Large intestine (tissue), 3 donors: Measurements from ENCODE around the gene LEUTX. TPM values are rescaled to one million over a fixed set of nuclear protein-coding genes. Genes with fewer than 3 reads are reported as not detected.

Experiments used
- DNase-seq, 2 donors: peaks; one replicate each; pipeline versions ENCODE4 v3.0.0 to v3.0.0-alpha.2; 2013
- H3K27ac ChIP-seq: one replicate; pipeline ENCODE4 v1.5.1; 2013; ENCODE audit warnings: low read length
- H3K27me3 ChIP-seq: 2 replicates; pipeline ENCODE4 v1.6.1; 2013; ENCODE audit warnings: low read length; ENCODE audit not compliant: control insufficient read depth, insufficient read depth
- H3K36me3 ChIP-seq: 2 replicates; pipeline ENCODE4 v1.6.1; 2013; ENCODE audit warnings: low read length; ENCODE audit not compliant: control insufficient read depth, insufficient read depth
- H3K4me1 ChIP-seq: one replicate; pipeline ENCODE4 v1.6.1; 2013; ENCODE audit warnings: low read length; ENCODE audit not compliant: control insufficient read depth, insufficient read depth
- H3K4me3 ChIP-seq: one replicate; pipeline ENCODE4 v1.5.1; 2013; ENCODE audit warnings: low read length
- H3K9me3 ChIP-seq: one replicate; pipeline ENCODE4 v1.6.1; 2013; ENCODE audit warnings: mild to moderate bottlenecking, low read depth, low read length, moderate library complexity; ENCODE audit not compliant: control insufficient read depth
- WGBS: methylation state at CpG from one replicate; pipeline ENCODE4 v1.1.5; 2013; ENCODE audit warnings: low lambda C conversion rate; ENCODE audit not compliant: insufficient coverage; 5-methylcytosine and 5-hydroxymethylcytosine counted together
- polyA plus RNA-seq: library from polyadenylated mRNA; unstranded; fragments of 120-200 nt; gene quantifications from one replicate; pipeline ENCODE4 v1.2.1, GENCODE V29; 2013

Gene LEUTX
- polyA plus RNA-seq, 1 donor = not detected

DNA sequence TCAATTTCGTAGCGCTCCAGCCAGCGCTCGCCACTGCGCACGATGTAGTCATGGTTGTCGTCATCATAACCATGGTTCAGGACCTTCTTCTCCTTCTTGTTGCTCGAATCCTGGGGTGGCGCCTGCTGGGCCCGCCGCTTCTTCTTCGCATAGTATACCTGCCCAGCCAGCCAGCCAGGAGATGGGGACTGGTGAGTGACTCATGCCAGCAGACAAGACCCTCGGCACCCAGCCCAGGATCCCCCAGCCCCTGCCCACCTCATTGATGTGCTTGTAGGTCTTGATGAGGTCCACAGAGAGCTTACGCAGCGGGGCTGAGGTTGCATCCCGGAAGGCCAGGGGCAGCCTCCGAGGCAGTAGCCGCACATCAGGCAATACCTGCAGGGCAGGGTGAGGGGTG lies 51.8 kb downstream of the LEUTX start:
- no peaks in the 10 kb centered on the region for H3K27me3 ChIP-seq
- no peak overlapping the region for H3K27ac ChIP-seq
- H3K9me3 ChIP-seq = no peaks in the 10 kb centered on the region
- H3K4me3 ChIP-seq = no peak overlapping the region
- DNase-seq = no peak
- peaks cover 70% of the 10 kb centered on the region for H3K36me3 ChIP-seq
- peaks cover 21% of the 10 kb centered on the region for H3K4me1 ChIP-seq
- WGBS = 100% methylated on average over 6 of the region's 18 CpGs

DNA sequence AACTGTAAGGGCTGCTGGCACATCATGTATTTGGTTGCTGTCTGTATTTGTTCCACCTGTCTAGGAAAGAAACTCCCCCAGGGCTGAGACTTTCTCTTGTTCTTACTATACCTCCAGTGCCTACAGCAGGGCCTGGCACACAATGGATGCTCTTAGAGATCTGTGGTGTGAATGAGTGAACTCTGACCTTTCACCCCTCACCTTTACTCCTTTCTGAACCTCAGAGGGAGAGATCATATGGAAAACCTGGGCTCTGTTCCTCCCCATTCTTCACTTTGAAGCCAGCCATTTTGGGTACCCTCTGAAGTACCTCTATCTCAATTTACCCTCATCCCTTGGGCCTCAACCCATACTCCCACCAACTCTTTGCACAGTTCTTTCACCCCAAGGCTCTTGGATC lies 52.2 kb downstream of the LEUTX start:
- no peak for DNase-seq
- Histone ChIP-seq H3K27me3 (no peaks in the 10 kb centered on the region), H3K4me3 (no peak overlapping the region), H3K4me1 (peaks cover 18% of the 10 kb centered on the region), H3K27ac (no peak overlapping the region), H3K36me3 (peaks cover 70% of the 10 kb centered on the region), H3K9me3 (no peaks in the 10 kb centered on the region)

DNA sequence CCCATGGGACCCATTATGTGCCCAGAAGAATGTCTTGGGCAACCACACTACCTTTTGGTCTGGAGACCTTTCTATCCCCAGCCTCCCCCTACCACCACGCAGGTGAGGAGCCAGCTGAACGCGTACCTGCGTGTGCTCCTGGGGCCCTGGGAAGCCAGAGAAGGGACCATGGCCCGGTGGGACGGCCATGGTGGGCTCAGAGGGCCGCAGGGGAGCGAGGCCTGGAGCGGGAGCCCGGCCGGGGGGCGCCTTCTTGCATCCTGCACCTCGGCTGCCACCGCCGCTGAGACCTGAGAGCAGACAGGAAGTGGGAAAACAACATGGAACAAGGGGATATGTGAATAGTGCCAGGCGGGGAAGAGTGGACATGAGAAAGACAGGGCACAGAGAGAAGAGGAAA lies 53.0 kb downstream of the LEUTX start:
- no peak for DNase-seq
- no peak overlapping the region for H3K27ac ChIP-seq
- peaks cover 69% of the 10 kb centered on the region for H3K36me3 ChIP-seq
- peaks cover 18% of the 10 kb centered on the region for H3K4me1 ChIP-seq
- WGBS = 96% methylated on average over 3 of the region's 16 CpGs
- no peaks in the 10 kb centered on the region for H3K27me3 ChIP-seq
- peak overlapping the region; percentile 7 for H3K4me3 ChIP-seq
- H3K9me3 ChIP-seq = no peaks in the 10 kb centered on the region

DNA sequence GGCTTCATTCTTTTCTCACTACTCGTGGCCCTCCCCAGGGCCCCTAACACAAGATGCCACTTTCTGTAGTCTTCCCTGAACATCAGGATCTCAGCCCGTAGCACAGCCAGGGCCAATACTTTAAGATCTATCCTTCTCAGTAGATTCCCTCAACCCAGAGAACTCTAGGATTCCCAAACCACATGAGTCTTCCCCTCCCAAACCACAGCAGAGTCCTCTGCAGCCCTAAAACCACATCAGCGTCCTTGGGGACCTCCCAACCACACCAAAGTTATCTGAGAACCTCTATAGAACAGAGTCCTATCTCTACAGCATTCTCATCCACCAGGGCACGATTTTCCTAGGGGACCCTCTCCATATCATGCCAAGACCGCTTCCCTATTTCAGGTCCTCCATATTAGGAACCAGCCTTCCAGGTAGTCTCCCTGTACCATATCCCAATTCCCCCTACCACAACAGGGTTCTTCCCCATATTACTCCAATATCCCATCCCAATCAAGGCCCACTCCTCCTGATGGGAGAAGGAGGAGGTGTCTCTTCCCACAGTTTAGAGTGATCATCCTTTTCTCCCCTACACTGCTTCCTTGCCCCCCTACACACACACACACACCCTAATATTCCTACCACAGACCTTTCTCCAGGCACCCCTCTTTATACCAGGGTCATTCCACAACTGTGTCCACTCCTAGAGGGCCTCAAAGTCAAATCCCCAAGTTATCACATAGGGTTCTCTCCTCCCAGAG lies 53.9 kb downstream of the LEUTX start:
- peak overlapping the region; percentile 87 for H3K4me3 ChIP-seq

DNA sequence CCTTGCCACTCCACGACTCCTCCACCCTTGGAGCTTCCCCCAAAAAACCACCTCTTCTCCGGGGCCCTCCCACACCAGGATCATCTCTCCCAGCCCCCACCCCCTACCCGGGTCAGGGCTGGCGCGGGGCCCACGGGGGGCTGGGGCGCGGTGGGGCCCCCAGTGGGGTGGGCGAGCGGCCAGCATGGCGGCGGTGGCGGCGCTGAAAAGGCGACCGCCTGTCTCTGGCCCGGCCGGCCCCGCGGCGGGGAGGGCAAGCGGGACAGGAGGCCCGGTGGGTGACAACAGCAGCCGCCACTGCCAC lies 54.5 kb downstream of the LEUTX start:
- WGBS = 0% methylated on average over 1 of the region's 24 CpGs
- Histone ChIP-seq H3K36me3 (peaks cover 70% of the 10 kb centered on the region), H3K4me3 (peak overlapping the region; percentile 87), H3K4me1 (peaks cover 18% of the 10 kb centered on the region), H3K27ac (peak overlapping the region; percentile 92), H3K27me3 (no peaks in the 10 kb centered on the region), H3K9me3 (no peaks in the 10 kb centered on the region)
- DNase-seq = no peak

More for the DNA sequence above, 53.9 kb downstream of the LEUTX start:
- H3K4me1 ChIP-seq = peaks cover 18% of the 10 kb centered on the region
- peak overlapping the region; percentile 61 for H3K27ac ChIP-seq
- 100% methylated on average over 1 of the region's 5 CpGs for WGBS
- DNase-seq = no peak
- H3K9me3 ChIP-seq = no peaks in the 10 kb centered on the region
- H3K36me3 ChIP-seq = peaks cover 70% of the 10 kb centered on the region
- H3K27me3 ChIP-seq = no peaks in the 10 kb centered on the region

DNA sequence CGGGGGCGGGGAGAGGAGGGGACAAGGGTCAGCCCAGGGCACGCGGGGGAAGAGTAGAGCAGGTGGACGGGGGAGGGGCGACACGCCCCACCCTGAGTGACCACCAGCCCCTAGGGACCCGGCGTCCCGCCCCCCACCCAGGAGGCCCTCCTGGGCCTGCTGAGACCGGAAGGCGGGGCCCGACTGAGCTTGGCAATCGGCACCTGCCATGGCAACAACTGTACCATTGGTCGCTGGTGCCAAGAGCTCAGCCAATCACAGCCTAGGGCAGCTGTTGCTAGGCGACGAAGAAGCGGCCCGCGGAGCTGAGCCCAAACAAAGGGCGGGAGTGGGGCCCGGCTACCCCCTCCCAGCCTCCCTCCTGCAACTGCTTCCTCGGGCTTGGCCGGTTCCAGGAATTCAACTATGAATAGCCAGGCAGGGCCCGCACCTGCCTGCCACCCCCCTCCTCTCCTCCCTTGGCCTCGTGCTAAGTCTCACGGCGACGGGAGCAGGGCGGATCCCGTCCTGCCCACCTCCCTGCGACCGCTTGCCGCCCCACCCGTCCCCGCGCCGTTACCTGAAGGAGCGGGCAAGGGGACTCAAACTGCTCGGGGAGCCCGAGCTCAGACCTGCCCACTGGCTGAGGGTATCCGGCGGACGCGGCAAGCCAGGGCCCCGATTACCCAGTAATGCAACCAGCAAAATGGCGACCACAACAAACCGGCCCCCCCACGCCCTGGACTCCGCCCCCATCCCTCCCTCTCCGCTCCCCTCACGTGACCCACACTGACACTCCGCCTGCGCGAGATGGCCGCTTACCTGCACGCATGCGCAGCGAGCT lies 55.0 kb downstream of the LEUTX start, which contains the start of gene DYRK1B:
DYRK1B (minus strand) TSS at position 699 of the 823 bp plus-strand sequence. CDS start 2,295 bp downstream, outside the sequence.
- H3K36me3 ChIP-seq = peaks cover 70% of the 10 kb centered on the region
- H3K9me3 ChIP-seq = no peaks in the 10 kb centered on the region
- H3K4me3 ChIP-seq = peak within 1 kb of the TSS; percentile 87
- DNase-seq = peak; percentile 98 to 99
- H3K27me3 ChIP-seq = no peaks in the 10 kb centered on the region
- H3K4me1 ChIP-seq = peaks cover 18% of the 10 kb centered on the region
- peak within 1 kb of the TSS; percentile 92 for H3K27ac ChIP-seq
- no CpG with 5 or more reads among the region's 59 CpGs for WGBS

DNA sequence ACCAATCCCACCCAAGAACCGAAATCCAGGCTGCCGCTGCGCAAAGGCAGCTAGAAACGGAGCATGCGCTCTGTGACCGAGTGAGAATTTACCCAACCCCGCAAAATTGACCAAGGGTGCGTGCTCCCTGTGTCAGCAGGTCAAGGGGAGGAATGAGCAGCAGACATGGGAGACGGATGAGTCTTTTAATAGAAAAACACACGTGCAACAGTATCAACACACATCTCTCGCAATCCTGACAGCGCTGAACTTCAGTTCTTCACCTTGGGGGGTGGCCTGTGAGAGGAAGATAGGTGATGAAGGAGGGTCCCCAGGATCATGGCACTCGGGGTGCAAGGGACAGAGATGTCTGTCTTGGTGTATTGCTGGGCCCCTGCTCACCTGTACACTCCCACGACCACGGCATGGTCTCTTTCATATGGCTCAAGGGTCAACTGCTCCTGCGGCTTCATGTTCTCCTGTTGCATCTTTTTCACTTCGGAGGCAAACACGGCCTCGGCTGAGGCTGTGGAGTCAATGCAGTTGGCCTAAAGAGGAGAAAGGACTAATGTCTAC lies 55.7 kb downstream of the LEUTX start:
- WGBS = no CpG with 5 or more reads among the region's 19 CpGs
- peaks cover 70% of the 10 kb centered on the region for H3K36me3 ChIP-seq
- DNase-seq = no peak

More for the DNA sequence above, 55.7 kb downstream of the LEUTX start:
- no peaks in the 10 kb centered on the region for H3K27me3 ChIP-seq
- H3K9me3 ChIP-seq = no peaks in the 10 kb centered on the region
- peak overlapping the region; percentile 87 for H3K4me3 ChIP-seq
- peak overlapping the region; percentile 55 for H3K27ac ChIP-seq
- H3K4me1 ChIP-seq = peaks cover 18% of the 10 kb centered on the region

Other genes with a start within 250 kb of the LEUTX start
- gene EID2B, start 246.0 kb upstream of the LEUTX start, polyA plus RNA-seq = 2.0 TPM
- gene EID2, start 238.7 kb upstream of the LEUTX start, polyA plus RNA-seq = 11.2 TPM
- gene LGALS13, start 176.3 kb upstream of the LEUTX start, polyA plus RNA-seq = not detected
- gene LGALS16, start 122.9 kb upstream of the LEUTX start, polyA plus RNA-seq = not detected
- gene LGALS14, start 74.4 kb upstream of the LEUTX start, polyA plus RNA-seq = not detected
- 0.85 TPM for gene CLC, start 40.8 kb upstream of the LEUTX start, polyA plus RNA-seq
- gene DYRK1B, start 55.3 kb downstream of the LEUTX start, polyA plus RNA-seq = 27.6 TPM
- 226 TPM for gene FBL, start 67.5 kb downstream of the LEUTX start, polyA plus RNA-seq
- 609 TPM for gene FCGBP, start 155.8 kb downstream of the LEUTX start, polyA plus RNA-seq
- 73.7 TPM for gene PSMC4, start 192.3 kb downstream of the LEUTX start, polyA plus RNA-seq
- gene ZNF546, start 218.2 kb downstream of the LEUTX start, polyA plus RNA-seq = 3.9 TPM